Colonic mucosa (tissue), 4 donors: ENCODE data around the gene MRPL1. TPM values are rescaled to one million over a fixed set of nuclear protein-coding genes. Genes with fewer than 3 reads are reported as not detected.

Experiments
- DNase-seq: peaks from one replicate; pipeline ENCODE4 v3.0.0-alpha.2; 2020
- H3K27ac ChIP-seq: fragments of 200-600 bp; one replicate; pipeline ENCODE4 v1.8.0; 2021
- H3K27me3 ChIP-seq: fragments of 200-600 bp; one replicate; pipeline ENCODE4 v1.8.0; 2021
- H3K36me3 ChIP-seq: fragments of 200-600 bp; one replicate; pipeline ENCODE4 v1.8.0; 2021
- H3K4me1 ChIP-seq: fragments of 200-600 bp; one replicate; pipeline ENCODE4 v1.8.0; 2021; ENCODE audit warnings: mild to moderate bottlenecking
- H3K4me3 ChIP-seq: fragments of 200-600 bp; one replicate; pipeline ENCODE4 v1.8.0; 2021
- H3K9ac ChIP-seq, 2 donors: one replicate each; pipeline ENCODE4 v1.7.0; 2013; ENCODE audit warnings: control low read depth in 2 of 2, low read depth in 2 of 2, low read length in 2 of 2
- H3K9me3 ChIP-seq: fragments of 200-600 bp; one replicate; pipeline ENCODE4 v1.8.0; 2021
- intact Hi-C: fragments of 100-400 bp; cut with DNase I; formaldehyde crosslinking; loops from one replicate; pipeline ENCODE4 v1.14.1; 2022
- total RNA-seq, 2 donors: library from RNA; stranded (reverse); fragmentation: NEBNext Ultra II Directional in 1 of 2; extraction: Animal tissue kit (Norgen Biotek cat#: 25700) in 1 of 2; gene quantifications; one replicate each; pipeline ENCODE4 v1.2.1, GENCODE V29; 2021
- TF ChIP-seq, protein P1 (sequence below): fragments of 200-600 bp; IDR thresholded peaks from one replicate; pipeline ENCODE4 v1.8.0; 2022; ENCODE audit warnings: antibody characterized with exemption, mild to moderate bottlenecking
- donor health status: healthy.
- donor health status: DM: no; HTN: no; CAD: no.
- donor health status: DM: no; HTN: no; CAD: no.

MRPL1 gene
- total RNA-seq, 2 donors from 2014 or later: 37.2 to 42.3 TPM

DNA sequence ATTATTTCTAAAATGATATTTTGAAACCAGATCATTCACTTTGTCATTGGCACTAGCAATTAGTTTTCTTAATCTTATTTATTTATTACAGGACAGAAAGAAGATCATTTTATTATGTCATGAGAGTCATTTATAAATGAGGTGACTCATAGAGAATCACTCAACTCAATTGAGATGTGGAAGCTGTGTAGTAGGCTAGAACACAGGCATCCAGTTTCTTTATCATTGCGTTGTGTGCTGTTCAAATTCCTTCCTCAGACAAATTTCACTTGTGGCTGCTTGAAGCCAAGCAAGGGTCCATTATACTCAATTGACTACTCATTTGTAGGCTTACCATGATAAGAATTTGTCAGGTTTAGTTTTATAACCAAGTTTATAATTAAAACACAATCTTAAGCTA, 87.6 kb downstream of the MRPL1 start:
- Histone ChIP-seq H3K4me1 (no peaks in the 10 kb centered on the region), H3K4me3 (no peak overlapping the region), H3K9me3 (no peaks in the 10 kb centered on the region), H3K27me3 (no peaks in the 10 kb centered on the region), H3K9ac (no peak overlapping the region), H3K36me3 (no peaks in the 10 kb centered on the region), H3K27ac (no peak overlapping the region)
- TF ChIP-seq, protein P1, sequence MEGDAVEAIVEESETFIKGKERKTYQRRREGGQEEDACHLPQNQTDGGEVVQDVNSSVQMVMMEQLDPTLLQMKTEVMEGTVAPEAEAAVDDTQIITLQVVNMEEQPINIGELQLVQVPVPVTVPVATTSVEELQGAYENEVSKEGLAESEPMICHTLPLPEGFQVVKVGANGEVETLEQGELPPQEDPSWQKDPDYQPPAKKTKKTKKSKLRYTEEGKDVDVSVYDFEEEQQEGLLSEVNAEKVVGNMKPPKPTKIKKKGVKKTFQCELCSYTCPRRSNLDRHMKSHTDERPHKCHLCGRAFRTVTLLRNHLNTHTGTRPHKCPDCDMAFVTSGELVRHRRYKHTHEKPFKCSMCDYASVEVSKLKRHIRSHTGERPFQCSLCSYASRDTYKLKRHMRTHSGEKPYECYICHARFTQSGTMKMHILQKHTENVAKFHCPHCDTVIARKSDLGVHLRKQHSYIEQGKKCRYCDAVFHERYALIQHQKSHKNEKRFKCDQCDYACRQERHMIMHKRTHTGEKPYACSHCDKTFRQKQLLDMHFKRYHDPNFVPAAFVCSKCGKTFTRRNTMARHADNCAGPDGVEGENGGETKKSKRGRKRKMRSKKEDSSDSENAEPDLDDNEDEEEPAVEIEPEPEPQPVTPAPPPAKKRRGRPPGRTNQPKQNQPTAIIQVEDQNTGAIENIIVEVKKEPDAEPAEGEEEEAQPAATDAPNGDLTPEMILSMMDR: no peak
- intact Hi-C loops: no loop called here
- DNase-seq: no peak

DNA sequence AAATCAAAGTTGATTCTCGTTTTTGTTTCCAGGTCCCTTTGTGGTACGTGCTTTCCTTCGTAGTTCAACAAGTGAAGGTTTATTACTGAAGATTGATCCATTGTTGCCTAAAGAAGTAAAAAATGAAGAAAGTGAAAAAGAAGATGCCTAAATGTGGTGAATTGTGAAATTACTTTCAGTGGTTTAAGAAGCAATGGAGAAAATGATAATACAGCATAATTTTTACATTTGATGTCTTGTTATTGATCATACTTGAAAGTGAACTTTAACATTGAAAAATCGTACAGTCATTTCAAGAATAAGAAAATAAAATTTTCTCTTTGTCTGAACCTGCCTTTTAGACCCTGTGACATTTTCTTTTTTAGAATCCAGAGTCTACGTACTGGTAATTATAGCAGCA, 89.8 kb downstream of the MRPL1 start:
- no peak overlapping the region for H3K4me3 ChIP-seq
- H3K27ac ChIP-seq: no peak overlapping the region
- DNase-seq: no peak
- TF ChIP-seq, protein P1: no peak
- H3K27me3 ChIP-seq: no peaks in the 10 kb centered on the region
- no peaks in the 10 kb centered on the region for H3K4me1 ChIP-seq
- no peaks in the 10 kb centered on the region for H3K9me3 ChIP-seq
- intact Hi-C loops: no loop called here
- no peak overlapping the region for H3K9ac ChIP-seq
- no peaks in the 10 kb centered on the region for H3K36me3 ChIP-seq

DNA sequence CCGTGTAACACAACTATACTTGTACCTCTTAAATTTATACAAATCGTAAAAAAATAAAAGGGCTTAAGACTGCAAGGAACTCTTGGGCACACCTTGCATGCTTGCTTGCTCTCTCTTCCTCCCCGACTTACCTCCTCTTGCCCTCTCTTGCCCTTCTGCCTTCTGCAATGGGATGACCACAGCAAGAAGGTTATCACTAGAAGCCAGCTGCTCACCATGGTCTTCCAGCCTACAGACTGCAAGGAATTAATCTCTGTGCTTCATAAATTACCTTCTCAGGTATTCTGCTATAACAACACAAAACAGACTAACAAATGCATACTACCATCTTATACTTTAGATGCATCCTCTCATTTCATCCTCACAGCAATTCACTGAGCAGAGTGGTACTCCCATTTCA, 92.1 kb downstream of the MRPL1 start:
- no peak for DNase-seq
- Histone ChIP-seq H3K36me3 (no peaks in the 10 kb centered on the region), H3K27me3 (no peaks in the 10 kb centered on the region), H3K27ac (no peak overlapping the region), H3K9ac (no peak overlapping the region), H3K4me1 (no peaks in the 10 kb centered on the region), H3K4me3 (no peak overlapping the region), H3K9me3 (no peaks in the 10 kb centered on the region)
- TF ChIP-seq, protein P1: no peak
- intact Hi-C loops: no loop called here

DNA sequence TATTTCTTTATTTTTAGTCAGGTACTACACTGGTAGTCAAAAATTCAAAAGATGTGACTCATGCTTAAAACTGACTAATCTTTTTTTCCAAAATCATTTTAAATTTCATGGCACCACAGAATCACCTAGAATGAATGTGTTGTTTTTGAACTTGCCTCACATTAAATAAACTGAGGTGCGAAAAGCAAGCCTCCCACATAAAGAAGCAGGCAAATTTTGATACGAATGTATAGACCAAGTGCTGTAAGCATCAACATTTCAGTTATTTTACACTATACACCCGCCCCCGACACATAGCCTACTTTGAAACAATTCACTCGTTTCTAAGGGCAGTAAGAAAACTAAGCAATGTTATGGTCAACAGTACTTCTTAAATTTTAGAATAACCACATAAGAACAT, 94.3 kb downstream of the MRPL1 start:
- TF ChIP-seq, protein P1: no peak
- Histone ChIP-seq H3K9me3 (no peaks in the 10 kb centered on the region), H3K4me1 (no peaks in the 10 kb centered on the region), H3K27me3 (no peaks in the 10 kb centered on the region), H3K36me3 (no peaks in the 10 kb centered on the region), H3K4me3 (no peak overlapping the region), H3K9ac (no peak overlapping the region), H3K27ac (no peak overlapping the region)
- intact Hi-C loops: loop anchor here (2.0 kb wide), 1 partner anchor 564 kb away; no protein-coding TSS in a partner anchor
- no peak for DNase-seq

DNA sequence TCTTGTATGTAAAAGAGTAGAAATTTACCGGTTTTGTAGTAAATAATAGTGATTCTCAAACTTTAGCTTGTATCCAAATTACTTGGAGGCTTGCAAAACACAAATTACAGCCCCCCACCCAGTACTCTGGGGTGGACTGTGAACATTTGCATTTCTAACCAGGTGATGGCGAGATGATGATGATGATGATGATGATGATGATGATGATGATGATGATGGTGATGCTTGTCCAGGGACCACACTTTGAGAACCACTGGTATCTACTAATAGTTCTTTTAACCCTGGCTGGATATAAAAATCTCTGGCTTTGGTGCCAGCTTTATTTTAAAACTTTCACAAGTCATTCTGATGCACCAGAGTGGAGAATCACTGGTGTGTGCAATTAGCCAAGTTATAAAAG, 96.3 kb downstream of the MRPL1 start:
- DNase-seq: no peak
- H3K9me3 ChIP-seq: no peaks in the 10 kb centered on the region
- H3K36me3 ChIP-seq: no peaks in the 10 kb centered on the region
- H3K4me1 ChIP-seq: no peaks in the 10 kb centered on the region
- intact Hi-C loops: no loop called here
- no peak overlapping the region for H3K9ac ChIP-seq
- TF ChIP-seq, protein P1: no peak
- no peak overlapping the region for H3K4me3 ChIP-seq
- no peaks in the 10 kb centered on the region for H3K27me3 ChIP-seq
- no peak overlapping the region for H3K27ac ChIP-seq
